ENCODE results near the gene ADK.
"Not testable (repeated sequence)": the region's sequence is repeated elsewhere in the genome, so short reads cannot be mapped to it uniquely, and the experiment has no call there.

DNA sequence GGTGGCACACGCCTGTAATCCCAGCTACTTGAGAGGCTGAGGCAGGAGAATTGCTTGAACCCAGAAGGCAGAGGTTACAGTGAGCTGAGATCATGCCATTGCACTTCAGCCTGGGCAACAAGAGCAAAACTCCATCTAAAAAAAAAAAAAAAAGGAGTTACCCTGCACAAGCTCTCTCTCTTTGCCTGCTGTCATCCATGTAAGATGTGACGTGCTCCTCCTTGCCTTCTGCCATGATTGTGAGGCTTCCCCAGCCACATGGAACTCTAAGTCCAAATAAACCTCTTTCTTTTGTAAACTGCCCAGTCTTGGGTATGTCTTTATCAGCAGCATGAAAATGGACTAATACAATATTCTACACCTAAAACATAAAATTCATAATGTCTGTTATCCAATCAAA is 429.4 kb downstream of the ADK start:
- TF ChIP-seq POLR2AphosphoS5 (IDR thresholded peaks at IDR 0.05), result not testable (repeated sequence)
- TF ChIP-seq, protein P1, sequence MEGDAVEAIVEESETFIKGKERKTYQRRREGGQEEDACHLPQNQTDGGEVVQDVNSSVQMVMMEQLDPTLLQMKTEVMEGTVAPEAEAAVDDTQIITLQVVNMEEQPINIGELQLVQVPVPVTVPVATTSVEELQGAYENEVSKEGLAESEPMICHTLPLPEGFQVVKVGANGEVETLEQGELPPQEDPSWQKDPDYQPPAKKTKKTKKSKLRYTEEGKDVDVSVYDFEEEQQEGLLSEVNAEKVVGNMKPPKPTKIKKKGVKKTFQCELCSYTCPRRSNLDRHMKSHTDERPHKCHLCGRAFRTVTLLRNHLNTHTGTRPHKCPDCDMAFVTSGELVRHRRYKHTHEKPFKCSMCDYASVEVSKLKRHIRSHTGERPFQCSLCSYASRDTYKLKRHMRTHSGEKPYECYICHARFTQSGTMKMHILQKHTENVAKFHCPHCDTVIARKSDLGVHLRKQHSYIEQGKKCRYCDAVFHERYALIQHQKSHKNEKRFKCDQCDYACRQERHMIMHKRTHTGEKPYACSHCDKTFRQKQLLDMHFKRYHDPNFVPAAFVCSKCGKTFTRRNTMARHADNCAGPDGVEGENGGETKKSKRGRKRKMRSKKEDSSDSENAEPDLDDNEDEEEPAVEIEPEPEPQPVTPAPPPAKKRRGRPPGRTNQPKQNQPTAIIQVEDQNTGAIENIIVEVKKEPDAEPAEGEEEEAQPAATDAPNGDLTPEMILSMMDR (IDR thresholded peaks at IDR 0.05 in 8 of 11, conservative IDR thresholded peaks at IDR 0.05 in 3 of 11), result not testable (repeated sequence)
